Kasumi-1 (cell line): ENCODE data around the gene YIF1B.
A peak's percentile ranks its signal among the peaks of the same experiment; 100 is the strongest.

Experiments
- DNase-seq, 2 experiments: peaks; one replicate each; lab custom pipeline; 2025; lab: John Stamatoyannopoulos, UW

YIF1B gene

GRCh38 chr19:38335949-38336637 lies 20.3 kb upstream of the YIF1B start:
- DNase-seq: peak; percentile 97 to 98

GRCh38 chr19:38333245-38333644 lies 17.5 kb upstream of the YIF1B start:
- DNase-seq: no peak

- DNase-seq: no peak
These were observed 16.0 kb upstream of the YIF1B start for GRCh38 chr19:38331728-38332127.

GRCh38 chr19:38329651-38330050 lies 13.9 kb upstream of the YIF1B start:
- DNase-seq: no peak

GRCh38 chr19:38326591-38326990 lies 10.8 kb upstream of the YIF1B start:
- no peak for DNase-seq

- no peak for DNase-seq
These were observed 8.7 kb upstream of the YIF1B start for GRCh38 chr19:38324431-38324830.

GRCh38 chr19:38323291-38323690 lies 7.5 kb upstream of the YIF1B start:
- no peak for DNase-seq

- no peak for DNase-seq
These were observed 6.0 kb upstream of the YIF1B start for GRCh38 chr19:38321646-38322196.

- no peak for DNase-seq
These were observed 5.2 kb upstream of the YIF1B start for GRCh38 chr19:38320969-38321339.

- DNase-seq: peak; percentile 26 to 49
These were observed 3.9 kb upstream of the YIF1B start, which contains the start of gene KCNK6 for GRCh38 chr19:38319421-38320258. TSS of gene KCNK6 (plus strand) at chr19:38319845. CDS start at chr19:38319951, 106 bp downstream.

- DNase-seq: peak in 1 of 2 experiments; percentile 4
These were observed 2.9 kb upstream of the YIF1B start for GRCh38 chr19:38318660-38319059.

- DNase-seq: peak; percentile 86 to 89
These were observed 1.4 kb upstream of the YIF1B start for GRCh38 chr19:38317104-38317612.

- peak; percentile 59 to 72 for DNase-seq
These were observed 825 bp upstream of the YIF1B start for GRCh38 chr19:38316477-38317067.

- no peak for DNase-seq
These were observed 4.8 kb downstream of the YIF1B start for GRCh38 chr19:38310986-38311385.

- no peak for DNase-seq
These were observed 5.5 kb downstream of the YIF1B start for GRCh38 chr19:38310279-38310670.

- no peak for DNase-seq
These were observed 6.0 kb downstream of the YIF1B start for GRCh38 chr19:38309615-38310278.

GRCh38 chr19:38308926-38309614 lies 6.7 kb downstream of the YIF1B start:
- no peak for DNase-seq

- no peak for DNase-seq
These were observed 7.6 kb downstream of the YIF1B start for GRCh38 chr19:38308006-38308766.

- DNase-seq: no peak
These were observed 8.2 kb downstream of the YIF1B start for GRCh38 chr19:38307597-38307996.

- DNase-seq: no peak
These were observed 8.7 kb downstream of the YIF1B start for GRCh38 chr19:38307076-38307475.
